Activated CD8-positive, alpha-beta memory T cell treated with anti-CD3 and anti-CD28 coated beads, Interleukin-2, amount 50 U/mL, for 24 hours (primary cell): ENCODE results near the gene TBXA2R.

Source experiments
- DNase-seq: peaks from one replicate; pipeline ENCODE4 v3.0.0-alpha.2; 2020; ENCODE audit errors: extremely low read depth

TBXA2R gene

DNA sequence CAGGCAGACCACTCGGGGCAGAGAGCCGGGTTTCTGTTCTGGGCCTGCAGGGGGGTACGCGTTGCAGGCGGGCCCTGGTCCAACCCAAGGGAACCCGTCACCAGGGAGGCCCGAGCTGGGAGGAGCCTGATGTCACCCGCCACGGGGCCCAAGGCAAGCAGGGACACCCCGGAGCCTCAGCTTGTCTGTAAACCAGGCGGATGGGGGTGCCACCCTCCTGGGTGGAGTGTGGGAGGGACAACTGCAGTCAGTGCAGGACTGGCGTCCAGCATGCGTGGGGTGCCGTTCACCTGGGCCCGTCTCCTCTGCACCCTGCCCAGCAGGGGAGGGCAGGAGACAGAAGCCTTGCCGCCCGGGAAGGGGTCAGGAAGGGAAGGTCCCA lies 12.9 kb upstream of the TBXA2R start:
- DNase-seq = no peak

DNA sequence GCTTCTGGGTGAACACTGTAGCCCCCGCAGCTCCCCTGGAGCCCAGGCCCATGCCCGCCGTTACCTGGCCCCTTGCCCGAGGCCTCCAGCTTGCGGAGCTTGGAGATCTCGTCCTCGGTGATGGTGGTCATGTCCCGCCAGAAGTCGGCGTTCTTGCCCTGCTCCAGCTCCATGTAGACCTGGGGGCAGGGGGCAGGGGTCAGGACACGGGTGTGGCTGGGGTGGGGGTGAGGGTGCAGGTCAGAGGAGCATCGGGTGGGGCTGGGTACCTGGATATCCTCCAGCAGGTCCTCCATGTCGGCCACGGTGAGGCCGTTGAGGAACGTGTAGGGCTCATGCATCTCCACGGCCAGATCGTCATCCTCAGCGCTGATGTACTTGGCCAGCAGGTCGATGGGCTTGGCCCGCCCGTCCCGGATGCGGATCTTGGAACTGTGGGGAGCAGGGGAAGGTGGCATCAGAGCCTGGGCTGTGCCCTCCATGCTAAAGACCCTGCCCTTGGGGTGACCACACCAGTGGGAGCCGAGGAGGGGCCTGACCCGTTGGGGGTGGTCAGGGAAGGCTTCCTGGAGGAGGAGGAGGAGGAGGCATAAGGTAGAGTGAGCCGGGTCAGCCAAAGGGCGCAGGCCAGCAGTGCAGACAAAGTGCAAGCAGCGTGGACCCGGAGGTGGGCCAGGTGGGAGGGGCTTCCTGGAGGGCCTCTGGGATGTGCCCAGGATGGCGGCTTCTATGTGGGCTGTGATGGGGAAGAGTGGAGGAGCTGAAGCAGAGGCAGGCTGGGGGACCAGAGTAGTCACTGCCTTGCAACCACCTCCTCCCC lies 12.3 kb upstream of the TBXA2R start:
- no peak for DNase-seq

DNA sequence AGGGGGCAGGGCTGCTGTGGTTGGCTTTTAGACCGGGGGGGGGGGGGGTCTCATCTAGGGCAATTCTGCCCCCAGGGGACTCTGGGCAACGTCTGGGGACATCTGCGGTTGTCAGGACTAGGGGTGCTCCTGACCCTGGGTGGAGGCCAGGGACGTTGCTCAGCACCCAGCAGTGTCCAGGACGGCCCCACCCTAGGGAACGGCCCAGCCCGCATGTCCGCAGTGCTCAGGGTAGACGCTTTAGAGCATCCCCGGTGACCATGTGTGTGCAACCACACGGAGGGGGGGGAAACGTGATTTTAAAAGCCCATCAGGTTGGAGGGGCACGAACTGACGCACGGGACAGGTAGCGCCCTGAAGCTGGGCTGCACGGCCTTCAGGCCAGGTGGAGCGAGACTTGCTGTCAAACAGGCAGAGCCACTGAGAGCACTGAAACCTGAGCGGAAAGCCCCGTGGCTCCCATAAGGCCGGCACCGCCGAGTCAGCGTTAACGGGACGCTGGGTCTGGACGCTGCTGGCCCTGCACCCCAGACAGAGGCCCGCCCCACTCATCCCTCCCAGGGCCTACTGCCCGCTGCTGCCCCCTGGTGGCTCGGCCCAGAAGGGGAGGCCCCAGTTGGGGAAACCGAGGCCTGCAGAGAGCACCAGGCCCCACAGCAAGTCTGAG lies 11.6 kb upstream of the TBXA2R start:
- no peak for DNase-seq

DNA sequence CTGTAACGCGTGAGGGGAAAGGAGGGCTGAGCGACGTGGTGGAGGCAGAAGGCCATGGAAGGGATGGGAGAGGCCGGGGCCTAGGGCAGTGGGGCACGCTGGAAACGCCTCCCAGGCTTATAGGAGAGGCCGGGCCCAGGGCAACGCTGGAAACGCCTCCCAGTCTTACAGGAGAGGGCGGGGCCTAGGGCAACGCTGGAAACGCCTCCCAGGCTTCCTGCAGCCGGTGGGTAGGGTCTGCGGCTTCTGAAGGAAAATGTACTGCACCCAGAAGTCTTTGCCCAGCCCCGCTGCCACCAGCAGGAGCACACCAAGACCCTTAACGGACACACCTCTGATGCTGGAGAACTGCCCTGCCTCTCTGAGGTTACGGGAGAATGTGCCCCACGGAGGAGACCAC lies 10.8 kb upstream of the TBXA2R start:
- DNase-seq = no peak

DNA sequence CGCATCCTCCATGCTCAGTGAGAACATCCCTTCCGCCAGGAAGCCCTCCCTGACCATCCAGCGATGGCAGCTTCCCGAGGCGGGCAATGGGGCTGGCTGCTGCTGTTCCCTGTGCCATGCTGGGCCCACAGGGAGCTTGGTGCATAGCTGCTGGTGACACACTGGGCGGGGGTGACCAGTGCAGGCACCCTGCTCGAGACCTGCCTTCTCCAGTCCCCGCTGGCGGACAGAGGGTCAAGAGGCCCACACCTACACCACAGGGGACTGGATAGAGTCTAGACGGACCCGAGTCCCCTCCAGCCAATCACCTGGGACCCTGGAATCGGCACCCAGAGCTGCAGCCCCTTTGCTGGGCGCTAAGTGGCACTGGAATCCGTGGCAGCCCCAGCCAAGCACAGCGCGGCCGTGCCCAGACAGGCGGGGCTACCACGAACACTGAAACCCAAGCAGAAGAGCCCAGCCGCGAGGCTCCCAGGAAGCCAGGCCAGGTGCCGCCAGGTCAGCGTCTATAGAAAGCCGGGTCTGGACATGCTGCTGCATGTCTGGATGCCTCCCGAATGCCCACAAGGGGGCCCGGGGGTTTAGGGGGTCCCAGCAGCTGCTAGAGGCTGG lies 9.0 kb upstream of the TBXA2R start:
- DNase-seq = no peak

DNA sequence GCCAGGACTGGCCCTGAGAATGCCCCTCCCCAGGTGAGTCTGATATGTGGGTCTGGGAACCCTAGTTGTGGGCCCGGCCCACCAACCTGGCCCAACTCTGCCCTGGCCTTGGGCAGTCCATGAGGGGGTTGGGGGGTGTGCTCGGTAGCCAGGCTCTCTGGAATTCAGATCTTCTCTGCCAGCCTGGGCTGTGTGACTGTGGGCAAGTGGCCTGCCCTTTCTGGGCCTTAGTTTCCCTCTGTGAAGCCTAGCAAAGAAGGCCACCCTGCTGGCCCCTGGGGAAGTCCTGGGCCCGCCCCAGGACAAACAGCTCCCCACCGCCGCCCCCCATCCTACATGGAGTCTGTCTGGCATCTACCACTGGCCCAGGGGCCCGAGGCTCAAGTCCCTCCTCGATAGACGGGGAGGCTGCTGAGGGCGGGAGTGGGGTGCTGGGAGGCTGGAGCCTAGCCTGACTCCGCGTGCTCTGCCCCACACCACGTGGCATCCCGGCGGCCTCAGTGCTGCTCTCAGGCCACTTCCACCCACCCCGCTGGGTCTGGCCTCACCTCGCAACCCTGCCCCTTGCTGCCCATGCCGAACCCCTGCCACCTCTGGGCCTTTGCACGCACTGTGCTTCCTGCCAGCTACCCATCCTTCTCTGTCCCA lies 8.3 kb upstream of the TBXA2R start:
- no peak for DNase-seq

DNA sequence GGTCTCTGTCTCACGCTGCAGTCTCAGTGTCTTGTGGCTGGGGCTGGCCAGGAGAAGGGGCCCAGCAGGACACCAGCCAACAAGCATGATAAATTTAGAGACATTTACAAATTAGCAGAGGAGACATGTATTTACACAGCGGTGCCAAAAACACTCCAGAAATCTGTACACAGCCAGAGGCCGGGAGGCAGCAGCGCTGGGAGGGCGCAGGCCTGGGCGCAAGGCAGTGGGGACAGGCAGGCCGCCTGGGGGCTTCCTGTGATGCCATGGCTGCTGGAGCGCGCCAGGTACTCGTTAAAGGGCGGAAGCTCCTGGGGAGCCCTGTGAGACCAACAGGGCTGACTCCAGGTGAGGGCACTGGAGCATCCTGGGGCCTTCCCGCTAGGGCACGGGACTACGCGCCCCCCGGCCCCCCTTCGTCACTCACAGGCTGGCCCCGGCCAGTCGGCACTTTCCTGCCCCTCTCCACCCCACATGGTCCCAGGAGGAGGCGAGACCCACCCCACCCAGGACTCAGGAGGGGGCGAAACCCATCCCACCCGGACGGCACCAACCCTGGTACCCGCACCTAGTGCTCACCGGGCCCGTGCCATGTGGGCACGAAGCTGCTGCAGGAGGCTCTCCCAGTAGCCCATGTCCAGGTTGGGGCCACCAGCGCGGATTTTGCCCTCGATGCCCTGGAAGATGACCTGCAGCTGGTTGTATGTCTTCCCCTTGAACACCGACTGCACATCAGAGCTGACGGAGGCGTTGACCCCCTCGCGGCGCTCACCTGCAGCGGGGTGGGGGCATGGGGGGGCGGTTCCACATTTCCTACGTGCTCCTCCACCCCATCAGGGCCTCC lies 7.4 kb upstream of the TBXA2R start:
- no peak for DNase-seq

DNA sequence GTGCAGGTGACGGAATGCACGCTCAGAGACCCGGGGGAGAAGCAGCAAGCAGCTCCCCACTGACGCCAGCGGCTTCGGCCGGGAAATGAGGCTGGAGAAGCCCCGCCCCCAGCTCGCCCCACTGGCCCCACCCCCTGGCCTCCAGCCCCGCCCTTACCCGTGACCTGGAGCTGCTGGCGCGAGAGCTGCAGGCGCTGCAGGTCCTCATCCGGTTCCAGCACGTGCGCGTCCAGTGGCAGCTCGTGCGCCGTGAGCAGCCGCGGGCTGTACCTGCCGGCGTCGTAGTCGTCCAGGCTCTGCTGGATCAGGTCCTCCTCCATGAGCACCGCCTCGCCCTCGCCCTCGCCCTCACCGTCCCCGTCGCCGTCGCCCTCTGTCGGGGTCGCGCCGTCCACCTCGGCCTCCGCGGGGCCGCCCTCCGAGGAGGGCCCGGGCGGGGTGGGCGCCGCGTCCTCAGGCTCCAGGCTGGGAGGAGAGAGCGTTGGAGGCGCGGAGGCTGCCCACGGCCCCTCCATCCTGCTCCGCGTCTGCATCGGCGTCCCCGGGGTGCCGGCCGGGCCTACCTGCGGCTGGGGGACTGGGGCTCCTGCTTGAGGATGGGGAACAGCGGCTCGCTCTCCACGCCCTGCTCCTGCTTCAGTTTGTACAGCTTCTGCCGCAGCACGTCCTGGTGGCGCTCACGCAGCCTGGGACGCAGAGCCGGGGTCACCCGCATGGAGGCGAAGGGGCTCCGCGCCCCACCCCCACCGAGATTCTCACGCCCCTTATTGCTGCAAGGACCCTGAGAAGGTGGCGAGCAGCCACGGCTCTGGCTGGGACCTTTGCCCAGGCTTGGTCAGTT lies 6.4 kb upstream of the TBXA2R start:
- DNase-seq = no peak

DNA sequence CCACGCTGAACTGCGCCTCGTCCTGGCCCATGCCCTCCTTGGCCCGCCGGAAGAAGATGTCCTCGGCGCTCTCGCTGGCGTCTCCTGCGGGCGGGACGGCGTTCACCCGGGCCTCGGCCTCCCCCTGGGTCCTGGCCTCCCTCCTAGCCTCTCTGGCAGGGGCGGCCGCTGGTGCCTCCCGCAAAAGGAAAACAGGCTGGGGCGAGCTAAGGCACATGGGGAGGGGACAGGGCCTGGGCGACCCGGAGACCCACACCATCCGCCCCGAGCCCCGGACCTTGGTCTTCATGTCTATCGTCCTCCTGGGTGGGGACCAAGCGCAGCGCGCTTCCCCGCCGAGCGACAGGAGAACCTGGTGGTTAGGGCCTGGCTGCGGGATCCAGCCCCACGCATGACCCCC lies 5.7 kb upstream of the TBXA2R start:
- DNase-seq = no peak

DNA sequence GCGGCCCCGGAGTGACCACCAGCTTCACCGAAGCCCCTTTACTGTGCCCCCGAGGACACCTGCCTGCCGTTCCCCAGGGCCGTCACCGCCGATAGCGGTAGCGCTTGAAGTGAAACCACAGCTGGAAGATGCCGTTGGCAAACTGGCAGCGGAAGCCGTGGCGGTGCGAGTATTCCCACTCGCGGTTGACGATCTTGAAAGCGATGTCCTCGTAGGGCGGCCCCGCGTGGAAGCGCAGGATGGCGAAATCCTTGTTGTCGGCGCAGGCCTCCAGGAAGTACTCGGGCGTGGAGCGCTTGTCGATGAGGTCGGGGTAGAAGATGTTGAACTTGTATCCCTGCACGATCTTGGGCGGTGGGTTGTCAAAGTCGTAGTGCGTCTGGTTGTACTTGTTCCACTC lies 5.2 kb upstream of the TBXA2R start:
- DNase-seq = no peak

DNA sequence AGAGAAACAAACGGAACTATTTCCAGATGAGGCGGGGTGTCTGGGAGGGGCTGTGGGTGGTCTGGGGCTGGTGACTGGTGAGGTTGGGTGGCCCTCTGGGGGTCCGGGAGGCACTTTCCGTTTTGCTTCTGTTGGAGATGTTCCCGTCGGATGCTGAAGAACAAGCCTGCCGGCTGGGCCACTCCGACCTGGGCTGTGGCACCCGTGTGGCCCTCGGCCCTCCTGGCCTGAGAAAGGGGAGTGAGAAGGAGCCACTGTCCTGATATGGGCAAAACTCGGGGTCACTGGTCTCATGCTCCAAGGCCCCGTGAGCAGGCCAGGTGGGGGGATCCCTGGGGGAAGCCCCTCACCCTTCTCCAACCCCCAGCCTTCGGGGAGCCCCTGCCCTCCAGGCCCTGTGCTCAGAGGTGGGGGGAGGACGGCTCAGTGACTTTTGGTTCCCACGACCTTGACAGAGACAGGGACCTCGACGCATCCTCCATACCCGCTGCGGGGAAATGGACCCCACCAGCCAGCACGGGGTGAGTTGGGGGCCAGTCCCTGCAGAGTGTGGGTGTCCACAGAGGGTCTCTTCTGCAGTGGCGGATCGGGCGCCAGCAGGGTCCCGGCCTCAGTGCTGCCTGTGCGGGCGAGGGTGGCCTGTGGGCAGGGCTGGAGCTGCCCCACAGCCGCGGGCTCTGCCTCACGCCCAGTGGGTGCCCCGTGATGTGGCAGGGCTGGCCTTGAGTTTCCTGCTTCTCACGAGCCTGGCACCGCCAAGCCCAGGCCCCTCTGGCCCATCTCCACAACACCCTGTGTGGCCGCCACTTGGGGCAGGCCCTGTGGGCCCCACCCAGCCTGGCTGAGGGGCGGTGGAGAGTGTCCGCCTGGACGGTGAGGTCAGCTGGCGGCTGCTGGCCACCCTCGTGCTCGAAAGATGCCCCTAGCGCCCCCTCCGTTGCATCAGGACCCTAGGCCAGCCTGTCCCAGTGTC lies 4.4 kb upstream of the TBXA2R start:
- no peak for DNase-seq

DNA sequence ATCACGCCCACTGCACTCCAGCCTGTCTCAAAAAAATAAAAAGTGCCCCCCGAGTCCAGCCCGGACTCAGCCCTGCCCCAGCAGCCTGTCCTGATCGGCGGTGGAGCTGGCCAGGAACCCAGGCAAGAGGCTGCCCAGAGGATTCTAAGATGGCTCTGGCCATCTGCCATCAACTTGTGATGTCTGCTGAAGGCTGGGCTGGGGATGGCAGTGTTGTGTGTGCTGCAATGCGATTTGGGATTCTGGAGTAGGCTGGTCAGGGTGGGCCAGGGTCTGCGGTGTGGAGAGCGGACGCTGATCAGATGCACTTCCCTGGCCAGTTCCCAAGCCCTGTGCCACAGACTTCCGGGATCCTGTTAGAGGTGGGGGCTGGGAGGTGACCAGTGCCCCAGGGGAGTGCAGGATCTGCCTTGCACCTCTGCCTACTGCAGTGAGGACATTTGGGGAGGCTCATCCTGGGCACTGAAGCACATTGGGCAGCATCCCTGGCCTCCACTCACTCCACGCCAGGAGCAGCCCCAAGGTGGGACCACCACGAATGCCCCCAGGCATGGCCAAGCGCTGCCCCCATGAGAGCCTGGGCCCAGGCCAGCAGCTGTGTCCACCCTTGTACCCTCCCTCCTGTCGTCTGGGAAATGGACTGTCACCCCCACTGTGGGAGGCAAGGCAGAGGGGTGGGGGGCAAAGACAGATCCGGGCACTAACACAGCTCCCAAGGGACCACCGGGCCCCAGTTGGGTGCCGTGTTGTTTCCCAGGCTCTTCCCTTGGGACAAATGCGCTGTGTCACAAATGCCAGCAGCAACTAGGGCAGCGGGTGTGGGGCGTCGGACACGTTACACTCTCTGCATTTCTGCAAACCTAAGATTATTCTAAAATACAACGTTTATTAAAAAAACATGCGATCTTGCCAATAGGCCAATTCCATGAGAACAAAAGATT lies 3.4 kb upstream of the TBXA2R start:
- no peak for DNase-seq

DNA sequence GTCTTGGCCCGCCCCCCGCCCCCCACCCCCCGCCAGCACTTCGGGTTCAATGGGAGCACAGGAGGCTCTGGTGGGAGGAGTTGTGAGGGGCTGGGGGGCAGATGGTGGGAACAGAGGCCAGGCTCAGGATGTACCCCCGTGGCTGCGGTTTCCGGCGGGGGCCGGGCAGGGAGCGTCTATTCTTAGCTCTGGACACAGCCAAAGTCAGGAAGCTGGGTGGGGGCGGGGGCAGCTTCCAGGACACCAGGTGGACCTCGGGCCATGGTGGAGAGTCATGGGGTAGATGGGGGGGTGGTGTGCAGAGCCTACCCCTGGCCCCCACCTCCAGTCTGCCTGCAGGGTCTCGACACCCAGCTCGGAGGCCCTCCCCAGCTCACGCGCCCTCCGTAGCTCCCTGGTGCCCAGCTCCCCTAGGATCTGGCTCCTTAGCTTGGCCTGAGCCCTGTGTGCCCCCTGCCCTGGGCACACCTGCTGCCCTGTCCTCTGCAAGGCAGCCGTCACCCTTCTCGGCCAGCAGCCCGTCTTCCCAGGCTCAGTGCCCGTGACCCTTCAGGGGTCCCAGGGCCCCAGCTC lies 2.2 kb upstream of the TBXA2R start:
- no peak for DNase-seq

DNA sequence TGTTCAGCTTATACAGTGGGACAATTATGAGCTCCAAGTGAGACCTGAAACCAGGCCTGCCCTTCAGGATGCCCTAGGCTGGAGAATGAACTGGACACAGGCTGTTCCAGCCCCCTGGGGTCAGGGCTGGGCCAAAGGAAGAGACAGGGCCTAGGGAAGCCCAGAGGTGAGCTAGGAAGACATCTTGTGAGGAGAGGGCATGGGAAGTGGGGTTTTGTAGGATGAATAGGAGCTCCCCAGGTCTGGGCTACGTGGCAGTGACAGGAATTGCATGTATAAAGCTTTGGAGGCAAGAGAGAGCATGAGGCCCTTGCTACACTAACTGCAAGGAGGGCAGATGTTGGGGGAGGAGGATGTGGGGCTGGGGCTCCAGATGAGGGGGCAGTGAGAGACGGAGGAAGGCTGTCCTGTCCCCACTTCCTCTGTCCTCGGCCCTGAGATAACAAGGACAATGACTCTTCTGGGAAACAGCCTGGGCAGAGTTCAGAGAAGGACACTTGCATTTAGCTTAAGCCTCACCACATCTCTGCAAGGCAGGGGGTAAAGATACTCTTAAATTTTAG lies 1.5 kb upstream of the TBXA2R start:
- no peak for DNase-seq

DNA sequence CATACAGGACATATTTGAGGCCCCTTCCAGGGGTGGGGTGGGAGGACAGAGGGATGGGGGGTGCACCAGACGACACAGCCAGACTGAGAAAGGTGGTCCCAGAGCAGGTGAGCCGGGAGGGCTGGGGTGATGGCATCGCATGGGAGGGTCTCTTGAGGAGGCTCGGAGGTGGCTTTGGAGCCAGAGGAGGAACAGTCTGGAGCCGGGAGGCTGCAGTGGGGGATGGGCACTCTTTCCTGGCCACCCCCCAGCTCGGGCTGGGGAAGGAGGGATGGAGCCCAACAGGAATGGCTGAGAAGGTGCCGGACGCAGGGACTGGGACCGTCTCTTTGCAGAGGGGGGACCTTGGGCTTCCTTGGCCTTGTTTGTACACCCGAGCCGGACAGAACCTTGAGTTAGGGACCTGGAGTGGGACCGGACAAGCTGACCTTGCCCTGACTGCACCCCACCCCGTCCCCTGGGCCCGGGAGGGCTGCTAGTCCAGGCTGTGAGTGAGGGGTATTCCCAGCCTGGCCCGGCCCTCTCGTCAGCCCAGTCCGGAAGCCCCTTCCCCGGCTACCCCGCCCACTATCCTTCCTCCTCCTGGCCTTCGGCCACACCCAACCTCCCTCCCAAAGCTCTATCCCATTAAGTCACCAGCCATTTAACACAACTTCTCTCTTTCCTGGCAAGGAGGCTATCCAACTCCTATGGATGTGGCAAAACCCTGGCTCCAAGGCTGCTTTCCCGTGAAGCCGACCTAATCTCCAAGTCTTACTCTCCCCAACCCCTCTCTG lies 816 bp upstream of the TBXA2R start:
- DNase-seq = no peak

DNA sequence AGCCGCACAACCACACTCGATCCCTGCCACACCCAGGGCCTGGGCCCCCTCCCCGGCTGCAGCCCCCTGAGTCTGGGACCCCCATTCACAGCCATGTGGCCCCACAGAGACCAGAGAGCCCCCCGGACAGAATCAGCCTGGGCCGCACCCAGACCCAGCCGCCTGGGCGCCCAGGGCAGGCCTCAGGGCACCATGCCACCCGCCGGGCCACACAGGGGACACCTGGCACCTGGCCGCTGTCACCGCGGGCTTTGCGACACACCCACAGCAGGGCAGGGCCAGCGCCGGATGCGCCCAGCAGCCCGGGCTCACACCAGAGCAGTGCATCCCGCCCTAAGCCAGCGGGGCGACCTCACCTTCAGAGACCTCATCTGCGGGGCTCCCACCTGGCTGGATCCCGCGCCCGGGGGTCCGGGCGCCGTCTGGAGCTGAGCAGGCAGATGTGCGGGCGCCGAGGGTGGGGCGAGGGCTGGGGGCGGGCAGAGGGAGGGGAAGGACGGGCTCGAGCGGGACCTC lies 443 bp downstream of the TBXA2R start:
- DNase-seq = no peak

DNA sequence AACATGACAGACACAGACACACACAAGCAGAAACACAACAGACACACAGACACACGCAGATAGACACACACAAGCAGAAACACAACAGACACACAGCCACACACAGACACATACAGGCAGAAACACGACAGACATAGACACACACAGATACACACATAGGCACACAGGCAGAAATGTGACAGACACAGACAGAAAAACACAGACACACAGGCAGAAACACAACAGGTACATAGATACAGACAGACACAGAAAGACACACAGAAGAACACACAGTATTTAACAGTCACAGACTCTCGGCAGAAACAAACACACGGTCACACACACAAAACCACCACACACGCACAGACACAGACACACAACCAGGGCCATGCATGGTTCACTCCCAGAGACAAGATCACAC lies 905 bp downstream of the TBXA2R start:
- DNase-seq = no peak
